ENCODE data around the gene SPSB4.
"Not testable (repeated sequence)": the region's sequence is repeated elsewhere in the genome, so short reads cannot be mapped to it uniquely, and the experiment has no call there.

The SPSB4 gene

DNA sequence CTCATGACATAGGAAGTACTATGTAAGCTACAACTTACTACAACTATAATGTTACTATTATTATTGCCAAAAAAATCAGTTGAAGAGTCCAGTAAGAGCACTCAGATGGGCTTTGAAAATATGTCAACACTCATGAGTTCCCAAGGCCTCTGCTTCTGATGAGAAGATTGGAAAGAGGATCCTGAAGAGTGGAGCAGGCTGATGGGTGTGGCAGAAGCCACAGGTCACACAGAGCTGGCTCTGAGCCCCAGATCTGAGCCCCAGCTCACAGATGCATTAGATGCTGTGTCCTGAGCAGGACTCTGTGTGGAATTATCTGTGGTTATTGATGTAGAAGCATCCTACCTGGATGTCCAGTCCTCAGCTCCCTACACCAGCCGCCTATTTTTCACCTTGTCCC lies 65.6 kb downstream of the SPSB4 start:
- DNase-seq (ENCODE audit: low read depth), result no peak

DNA sequence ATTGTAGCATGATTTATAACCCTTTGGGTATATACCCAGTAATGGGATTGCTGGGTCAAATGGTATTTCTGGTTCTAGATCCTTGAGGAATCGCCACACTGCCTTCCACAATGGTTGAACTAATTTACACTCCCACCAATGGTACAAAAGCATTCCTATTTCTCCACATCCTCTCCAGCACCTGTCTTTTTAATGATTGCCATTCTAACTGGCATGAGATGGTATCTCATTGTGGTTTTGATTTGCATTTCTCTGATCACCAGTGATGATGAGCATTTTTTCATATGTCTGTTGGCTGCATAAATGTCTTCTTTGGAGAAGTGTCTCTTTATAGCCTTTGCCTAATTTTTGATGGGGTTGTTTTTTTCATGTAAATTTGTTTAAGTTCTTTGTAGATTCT lies 66.8 kb downstream of the SPSB4 start:
- not testable (repeated sequence) for DNase-seq (ENCODE audit: low read depth)

DNA sequence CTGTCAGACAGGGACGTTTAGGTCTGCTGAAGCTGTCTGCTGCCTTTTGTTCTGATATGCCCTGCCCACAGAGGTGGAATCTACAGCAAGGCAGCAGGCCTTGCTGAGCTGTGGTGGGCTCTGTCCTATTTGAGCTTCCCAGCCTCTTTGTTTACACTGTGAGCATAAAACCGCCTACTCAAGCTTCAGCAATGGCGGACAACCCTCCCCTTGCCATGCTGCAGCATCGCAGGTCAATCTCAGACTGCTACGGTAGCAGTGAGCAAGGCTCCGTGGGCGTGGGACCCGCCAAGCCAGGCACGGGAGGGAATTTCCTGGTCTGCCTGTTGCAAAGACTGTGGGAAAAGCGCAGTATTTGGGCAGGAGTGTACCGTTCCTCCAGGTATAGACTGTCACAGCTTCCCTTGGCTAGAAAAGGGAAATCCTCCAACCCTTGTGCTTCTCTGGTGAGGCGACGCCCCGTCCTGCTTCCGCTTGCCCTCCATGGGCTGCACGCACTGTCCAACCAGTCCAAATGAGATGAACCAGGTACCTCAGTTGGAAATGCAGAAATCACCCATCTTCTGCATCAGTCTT lies 71.4 kb downstream of the SPSB4 start:
- DNase-seq (ENCODE audit: low read depth), result no peak

DNA sequence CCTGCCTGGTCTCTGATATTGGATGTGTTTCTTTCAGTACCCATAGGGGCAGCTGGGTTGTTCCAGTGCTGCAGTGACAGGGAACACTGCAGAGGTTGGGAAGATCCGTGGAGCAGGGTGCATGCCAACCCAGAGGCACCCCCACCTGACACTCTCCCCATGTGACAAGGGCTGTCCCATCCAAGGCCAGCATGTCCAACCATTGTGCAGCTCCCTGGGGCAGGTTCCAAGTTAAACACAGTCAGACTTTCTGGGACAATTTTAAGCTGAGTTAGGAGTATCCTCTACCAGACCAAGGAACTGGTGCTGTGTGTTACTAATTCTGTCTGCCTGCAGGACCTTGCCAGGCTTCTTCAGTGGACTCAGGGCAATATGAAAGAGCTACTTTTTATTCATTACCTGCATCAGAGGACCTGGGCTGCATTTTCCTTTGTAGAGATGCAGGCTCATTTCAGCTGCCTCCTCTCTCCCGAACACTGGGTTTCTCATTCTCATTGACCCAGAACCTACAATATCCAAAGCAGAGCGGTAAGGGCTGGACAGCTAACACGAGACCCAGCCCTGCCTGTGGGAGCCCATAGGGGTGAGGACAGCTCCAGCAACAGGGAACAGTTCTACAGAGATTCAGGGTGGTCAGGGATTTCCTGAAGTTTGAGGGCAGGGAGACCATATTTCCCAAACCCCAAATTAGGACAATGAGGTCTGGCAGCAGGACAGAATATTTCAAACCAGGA lies 72.7 kb downstream of the SPSB4 start:
- no peak for DNase-seq (ENCODE audit: low read depth)

DNA sequence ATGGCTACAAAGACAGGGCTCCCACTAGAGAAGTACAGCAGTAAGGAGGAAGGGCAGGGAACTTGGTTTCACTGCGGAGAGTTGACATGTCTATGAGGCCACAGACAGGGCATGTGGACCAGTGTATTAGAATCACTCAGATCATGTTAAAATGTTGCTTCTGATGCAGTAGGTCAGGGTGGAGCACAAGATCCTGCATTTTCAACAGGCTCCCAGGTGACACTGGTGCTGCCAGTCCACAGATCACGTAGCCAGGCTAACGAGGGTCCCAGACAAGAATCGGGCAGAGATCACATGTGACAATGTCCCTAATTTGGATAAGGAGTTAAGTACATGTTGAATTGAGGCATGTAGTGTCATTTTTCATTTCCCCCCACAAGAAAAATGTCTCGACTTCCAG lies 73.6 kb downstream of the SPSB4 start:
- DNase-seq (ENCODE audit: low read depth), result no peak

DNA sequence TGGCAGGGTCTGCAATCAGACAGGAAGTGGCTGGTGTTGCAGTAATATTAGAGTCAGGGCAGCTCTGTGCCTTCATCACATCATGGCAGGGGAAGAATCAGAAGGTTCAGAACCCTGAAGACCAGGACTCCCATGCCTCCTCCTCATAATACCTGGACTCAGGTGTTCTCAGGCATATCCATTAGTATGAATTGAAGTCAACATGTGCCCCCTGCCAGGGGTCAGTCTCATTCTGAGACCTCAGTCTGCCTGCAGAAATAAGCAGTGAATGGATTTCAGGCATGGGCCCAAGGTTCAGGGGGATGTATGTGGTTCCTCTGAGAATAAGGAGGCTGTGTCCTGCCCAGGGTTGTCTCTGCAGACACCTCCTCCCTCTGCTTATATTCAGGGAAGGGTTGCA lies 74.2 kb downstream of the SPSB4 start:
- DNase-seq (ENCODE audit: low read depth), result no peak

DNA sequence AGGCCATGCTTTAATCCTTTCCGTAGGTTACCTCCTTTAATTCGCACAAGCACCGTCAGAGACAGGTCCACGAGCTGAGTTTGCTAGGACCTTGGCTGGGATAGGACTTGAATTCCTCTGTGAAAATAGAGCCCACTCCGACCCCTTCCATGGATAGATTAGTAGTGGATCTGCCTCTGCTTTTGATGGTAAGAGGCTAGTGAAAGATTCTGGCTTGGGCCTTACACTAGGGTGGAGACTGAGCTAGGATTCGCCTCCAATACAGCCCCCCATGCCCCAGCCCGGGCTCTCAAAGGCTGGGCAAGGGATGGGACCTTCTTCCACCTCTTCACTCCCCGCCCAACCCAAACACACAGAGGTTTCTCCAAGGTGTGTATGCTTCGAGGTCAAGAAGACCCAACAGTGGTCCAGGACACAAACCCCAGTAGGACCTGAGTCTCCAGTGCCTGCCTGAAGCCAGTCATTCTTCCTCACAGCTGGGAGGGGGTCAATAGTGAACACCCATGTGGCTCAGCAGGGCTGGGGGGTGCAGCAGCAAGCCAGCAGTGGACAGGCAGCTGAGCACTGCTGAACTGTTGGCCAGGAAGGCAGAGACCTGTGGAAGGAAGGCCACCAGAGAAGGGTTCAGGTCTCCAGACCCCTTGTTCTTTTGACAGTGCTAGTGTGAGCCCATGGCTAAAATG lies 75.7 kb downstream of the SPSB4 start:
- DNase-seq (ENCODE audit: low read depth), result no peak

DNA sequence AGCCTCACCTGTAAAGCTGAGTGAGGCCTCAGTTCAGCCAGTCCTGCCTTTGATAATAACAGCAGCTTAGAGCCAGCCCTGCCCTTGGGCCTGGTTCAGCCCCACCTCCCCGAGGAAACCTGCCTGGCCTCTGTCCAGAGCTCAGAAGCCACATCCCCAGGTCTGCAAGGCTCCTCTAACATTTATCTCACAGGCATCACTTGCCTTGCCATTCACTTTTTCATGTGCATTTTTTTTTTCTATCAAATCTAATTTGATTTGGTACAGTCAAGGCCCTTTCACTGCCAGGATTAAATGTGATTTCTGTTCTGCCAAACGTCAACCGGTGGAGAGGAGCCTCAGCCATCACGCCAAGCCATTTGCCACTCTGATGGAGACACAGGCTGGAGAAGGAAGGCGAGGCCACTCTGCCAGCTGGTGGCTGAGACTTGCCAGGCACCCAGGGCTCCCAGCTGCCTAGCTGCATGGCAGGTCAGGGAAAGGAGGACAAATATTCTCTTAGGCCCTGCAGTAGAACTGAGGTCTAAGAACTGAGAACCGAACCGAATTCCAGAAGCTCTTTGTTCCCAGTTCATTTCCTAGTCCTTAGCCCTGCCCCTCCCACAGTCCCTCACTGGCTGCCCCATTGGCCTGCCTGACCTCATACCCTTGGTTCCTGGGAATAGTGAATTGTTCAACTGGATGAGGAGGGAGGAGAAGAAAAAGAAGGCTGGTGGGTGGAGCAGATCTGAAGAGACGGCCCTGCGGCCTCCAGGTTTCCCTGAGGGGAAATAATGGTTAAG lies 76.4 kb downstream of the SPSB4 start:
- DNase-seq (ENCODE audit: low read depth), result no peak

DNA sequence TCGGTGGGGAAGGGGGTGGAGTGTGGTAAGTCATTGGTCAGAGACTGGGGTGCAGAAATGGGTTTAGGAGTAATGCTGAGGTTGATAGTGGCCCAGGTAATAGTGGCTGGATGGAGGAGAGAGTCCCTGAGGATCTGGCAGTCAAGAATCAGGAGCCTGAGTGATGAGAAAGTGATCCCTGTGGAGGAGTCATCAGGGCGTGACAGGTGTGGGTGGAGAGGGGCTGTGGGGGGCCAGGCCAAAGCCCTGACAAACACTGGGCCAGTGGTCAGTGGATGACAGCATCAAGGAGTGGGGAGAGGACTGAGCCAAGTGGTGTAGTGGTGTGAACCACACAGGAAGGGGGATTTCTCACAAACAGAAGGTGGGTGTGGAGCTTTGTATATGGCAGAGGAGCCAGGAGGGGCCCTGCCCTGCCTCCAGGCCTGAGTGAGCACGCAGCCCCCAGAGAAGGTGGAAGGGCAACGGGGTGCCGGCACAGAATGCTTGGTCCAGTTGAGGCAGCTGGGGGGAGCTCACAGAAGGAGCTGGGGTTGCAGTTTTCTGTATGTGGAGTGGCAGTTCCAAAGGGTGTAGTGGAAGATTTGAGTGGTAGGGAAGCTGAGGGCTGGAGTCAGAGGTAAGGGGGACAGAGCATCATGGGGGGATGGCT lies 77.1 kb downstream of the SPSB4 start:
- DNase-seq (ENCODE audit: low read depth), result no peak

DNA sequence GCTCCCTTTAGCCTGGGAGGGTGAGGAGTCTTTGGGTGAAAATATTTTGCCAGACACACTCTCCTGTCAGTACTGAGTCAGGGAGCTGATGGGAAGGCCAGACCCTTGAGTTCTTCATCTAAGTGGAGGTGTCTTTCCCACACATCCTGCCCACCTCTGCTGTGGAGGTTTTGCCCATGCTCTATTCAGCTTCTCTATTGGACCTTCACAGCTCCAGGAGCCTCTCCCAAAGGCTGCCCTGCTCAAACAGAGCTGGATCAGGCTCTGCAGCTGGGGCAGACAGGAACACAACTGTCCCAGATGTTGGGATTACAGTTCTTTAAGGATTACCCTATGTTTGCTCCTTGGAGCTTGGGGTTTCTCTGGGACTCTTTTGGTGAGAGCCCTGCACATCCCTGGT lies 77.9 kb downstream of the SPSB4 start:
- DNase-seq (ENCODE audit: low read depth), result no peak

DNA sequence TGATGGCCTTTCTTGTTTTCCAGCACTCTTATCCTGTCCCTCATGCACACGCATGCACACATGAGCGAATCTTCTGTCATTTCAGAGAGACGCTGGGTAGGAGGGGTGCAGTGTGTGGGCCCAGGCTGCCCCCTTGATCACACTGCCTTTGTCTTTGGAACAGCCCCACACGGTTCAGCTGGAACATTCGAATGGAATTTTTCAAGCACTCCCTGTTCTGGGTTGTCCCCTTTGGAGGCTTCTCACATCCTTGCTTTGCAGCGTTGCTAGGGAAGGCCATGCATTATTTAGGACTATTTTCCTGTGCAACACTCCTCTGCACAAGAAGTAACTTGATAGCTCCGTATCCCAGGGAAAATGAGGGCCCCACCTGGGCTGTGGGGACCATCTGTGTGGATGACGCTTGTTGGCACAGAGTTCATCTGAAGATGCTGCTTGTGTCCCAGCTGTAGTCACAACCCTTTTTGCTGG lies 78.4 kb downstream of the SPSB4 start:
- no peak for DNase-seq (ENCODE audit: low read depth)

DNA sequence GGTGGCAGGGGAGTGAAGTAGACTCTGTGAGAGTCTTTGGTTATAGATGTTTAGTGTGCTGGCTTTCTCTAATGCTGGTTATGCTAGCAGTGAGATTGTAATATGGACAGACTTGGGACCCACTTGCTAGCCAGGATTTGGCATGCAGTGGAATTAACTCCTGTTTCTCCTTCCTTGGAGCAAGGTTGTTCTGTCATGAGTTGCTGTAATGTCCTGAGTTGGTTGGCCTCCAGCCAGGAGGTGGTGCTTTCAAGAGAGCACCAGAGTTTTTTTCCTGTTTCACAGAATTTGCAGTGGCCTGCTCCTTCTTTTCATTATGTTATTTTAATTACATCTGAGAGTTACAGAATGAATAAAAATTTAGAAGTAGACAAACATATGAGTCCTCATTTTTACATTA lies 92.4 kb downstream of the SPSB4 start:
- DNase-seq (ENCODE audit: low read depth), result no peak

DNA sequence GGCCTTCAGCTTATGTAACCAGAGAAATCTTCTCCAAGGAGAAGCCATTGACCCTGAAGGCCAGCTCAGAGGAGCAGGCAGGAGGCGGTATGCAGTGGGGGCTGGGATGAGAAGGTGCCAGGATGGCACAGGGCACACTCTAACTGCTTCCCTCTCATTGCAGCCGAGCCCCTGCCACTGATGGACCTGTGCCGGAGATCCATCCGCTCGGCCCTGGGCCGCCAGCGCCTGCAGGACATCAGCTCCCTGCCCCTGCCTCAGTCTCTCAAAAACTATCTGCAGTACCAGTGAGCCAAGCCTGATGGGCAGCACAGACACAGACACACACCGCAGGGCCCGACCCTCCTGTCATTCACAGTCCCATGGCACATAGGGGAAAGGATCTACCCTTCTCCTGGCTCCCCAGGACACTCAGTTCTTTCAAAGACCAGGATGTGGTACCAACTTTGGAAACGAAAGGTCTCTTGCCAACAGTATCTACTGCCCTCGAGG lies 95.9 kb downstream of the SPSB4 start:
- no peak for DNase-seq (ENCODE audit: low read depth)

DNA sequence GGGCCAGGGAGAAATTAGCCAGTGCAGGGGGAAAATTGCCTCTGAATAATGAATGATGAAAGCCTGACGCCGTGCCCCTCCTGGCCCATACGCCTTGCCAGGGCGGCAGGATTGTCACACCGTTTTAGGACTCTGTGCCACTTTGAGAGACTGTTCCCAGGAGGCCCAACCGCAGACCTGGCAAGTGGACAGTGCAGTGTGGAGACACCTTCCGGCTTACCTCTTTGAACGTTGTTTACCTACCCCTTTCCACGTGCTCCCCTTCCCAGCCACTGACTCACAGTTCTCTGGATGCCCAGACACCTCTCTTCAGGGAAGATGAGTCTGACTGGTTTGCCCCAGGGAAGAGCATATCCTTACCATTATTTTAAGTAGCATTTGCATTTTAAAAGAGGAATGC lies 96.5 kb downstream of the SPSB4 start:
- no peak for DNase-seq (ENCODE audit: low read depth)

DNA sequence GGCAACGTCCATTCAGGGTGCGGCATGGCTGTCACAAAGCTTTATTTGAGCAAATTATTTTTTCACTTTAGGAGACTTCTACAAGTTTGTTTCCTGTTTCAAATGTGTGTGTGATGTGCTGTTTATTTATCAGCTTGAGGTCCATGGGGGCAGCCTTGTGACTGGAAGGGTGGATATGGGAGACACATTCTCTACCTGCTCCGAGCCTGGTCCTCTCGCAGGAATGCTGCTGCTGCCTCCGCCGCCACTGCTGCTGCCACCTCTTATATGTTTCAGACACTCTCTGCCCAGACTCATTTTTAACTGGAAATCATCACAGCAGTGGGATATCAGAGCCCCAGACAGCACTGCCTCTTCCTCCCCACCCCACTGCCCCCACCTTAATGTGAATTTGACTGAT lies 97.0 kb downstream of the SPSB4 start:
- DNase-seq (ENCODE audit: low read depth), result no peak

DNA sequence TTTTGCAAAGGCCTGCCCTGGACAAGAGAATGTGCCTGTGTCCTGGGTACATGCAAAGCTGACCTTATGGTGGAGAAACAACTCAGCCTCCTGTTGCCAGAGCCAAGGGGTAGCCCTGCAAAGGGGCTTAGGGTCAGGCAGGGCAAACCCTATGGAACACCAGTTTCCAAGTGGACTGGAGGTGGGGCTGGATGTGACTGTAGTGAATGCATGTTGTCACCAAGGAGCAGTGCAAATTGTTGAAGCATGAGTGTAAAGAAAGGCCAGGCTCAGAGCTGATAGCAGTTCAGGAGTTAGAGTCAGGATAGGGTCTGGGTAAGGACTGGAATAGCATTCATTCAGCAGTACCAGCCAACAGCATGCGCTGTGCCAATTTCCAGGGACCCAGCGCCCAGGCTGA lies 97.6 kb downstream of the SPSB4 start:
- DNase-seq (ENCODE audit: low read depth), result no peak

DNA sequence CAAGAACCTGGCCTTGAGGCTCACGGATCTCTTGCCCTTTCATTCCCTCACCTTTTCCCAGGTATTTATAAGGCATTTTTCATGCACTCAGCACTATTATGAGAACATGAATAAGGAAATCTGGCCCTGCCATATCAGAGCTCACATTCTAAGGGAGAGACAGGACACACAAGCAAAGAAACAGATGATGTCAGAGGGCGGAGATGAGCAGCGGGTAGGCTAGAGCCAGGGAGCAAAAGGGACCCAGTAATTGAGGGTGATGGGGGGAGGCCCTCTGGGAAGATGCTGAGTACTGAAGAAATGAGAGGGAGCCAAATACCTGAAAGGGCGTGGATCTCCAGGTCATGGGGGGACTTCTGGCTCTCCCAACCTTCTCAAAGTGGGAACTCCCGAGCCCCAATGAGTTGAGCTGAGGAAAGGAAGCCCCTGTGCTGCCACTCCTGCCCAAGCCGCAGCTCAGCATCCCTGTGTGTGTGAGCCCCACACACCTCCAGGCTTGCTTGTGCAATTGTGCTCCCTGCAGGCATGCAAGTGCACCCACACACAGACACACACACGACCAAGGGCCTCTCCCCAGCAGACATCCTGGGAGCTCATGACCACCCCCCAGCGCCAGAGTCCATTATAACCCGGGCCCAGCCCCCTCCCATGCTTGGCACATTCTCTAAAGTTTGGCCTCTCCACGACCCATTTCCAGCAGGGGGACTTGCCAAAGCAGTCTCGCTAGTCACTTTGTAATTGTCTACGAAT lies 99.1 kb downstream of the SPSB4 start:
- DNase-seq (ENCODE audit: low read depth), result no peak

DNA sequence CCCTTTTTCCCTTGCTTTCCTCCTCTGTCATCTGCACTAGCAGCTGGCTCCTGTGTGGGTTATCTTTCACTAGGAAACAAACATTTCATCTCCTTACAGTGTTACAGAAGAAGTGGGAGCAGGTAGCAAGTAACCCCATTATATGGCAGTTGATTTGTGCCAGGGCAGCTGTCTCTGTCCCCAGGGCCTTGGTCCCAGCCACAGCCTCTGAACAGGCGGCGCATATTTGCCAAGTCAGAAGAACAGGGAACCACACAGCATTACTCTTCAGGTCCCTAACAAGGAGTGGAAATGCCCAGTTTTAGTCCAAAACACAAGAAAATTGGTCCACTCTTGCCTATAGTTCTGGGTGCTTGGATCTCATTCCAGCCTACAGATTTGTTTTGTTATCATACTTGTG lies 99.8 kb downstream of the SPSB4 start:
- no peak for DNase-seq (ENCODE audit: low read depth)

DNA sequence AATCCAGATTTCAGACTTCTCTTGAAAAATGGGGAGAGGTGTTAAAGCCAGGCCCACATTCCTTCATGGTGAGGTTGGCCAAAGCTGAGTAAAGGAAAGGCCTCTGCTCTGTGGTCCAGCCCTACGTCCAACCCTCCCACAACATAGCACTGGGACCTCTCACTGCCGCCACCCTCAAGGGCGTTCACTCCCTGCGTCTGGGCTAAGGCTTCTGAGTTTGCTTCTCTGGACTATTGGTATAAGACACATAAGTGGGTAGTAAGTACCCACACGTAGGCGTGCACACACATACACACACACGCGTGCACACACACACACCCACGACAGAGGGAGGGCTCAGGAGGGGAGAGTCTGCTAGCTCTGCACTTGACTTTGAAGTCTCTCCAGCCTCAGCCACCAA lies 100.3 kb downstream of the SPSB4 start:
- DNase-seq (ENCODE audit: low read depth), result no peak

DNA sequence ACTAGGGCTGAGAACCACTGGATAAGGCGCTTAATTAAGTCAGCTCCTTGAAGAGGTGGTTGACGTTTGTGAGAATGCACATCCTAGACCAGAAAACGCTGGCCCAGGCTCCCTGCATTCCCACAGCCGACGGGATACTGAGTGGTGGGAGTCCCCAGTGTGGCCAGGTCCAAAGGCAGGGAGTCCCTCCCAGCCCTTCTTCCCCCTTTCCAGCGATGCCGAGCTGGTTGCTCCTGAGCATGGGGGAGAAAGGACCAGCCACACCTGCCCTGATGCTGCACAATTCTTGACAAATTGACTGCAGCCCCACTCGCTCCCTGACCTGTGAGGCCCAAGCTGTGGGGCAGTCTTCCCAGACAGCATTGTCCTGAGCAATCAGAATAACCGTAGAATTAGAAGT lies 101.0 kb downstream of the SPSB4 start:
- DNase-seq (ENCODE audit: low read depth), result no peak

Measured in CMK (cell line).